Activated naive CD8-positive, alpha-beta T cell treated with anti-CD3 and anti-CD28 coated beads, Interleukin-2, amount 50 U/mL, for 24 hours (primary cell): ENCODE data around the gene KRTAP5-7.
"Not testable (repeated sequence)": the region's sequence is repeated elsewhere in the genome, so short reads cannot be mapped to it uniquely, and the experiment has no call there.

Experiments used
- ATAC-seq: fragments of 150-1000 bp; cut with Tn5 transposase; one replicate; pipeline ENCODE4 v1.10.0; 2021
- DNase-seq: peaks from one replicate; pipeline ENCODE4 v3.0.0; 2021
- H3K27ac Mint-ChIP-seq: one replicate; pipeline ENCODE4 v1.8.0; 2021; ENCODE audit warnings: mild to moderate bottlenecking, mixed read lengths
- H3K27me3 Mint-ChIP-seq: one replicate; pipeline ENCODE4 v1.8.0; 2021; ENCODE audit warnings: mixed read lengths
- H3K36me3 Mint-ChIP-seq: one replicate; pipeline ENCODE4 v1.8.0; 2021; ENCODE audit warnings: low read depth, mixed read lengths
- H3K4me1 Mint-ChIP-seq: one replicate; pipeline ENCODE4 v1.8.0; 2021; ENCODE audit warnings: mixed read lengths
- H3K4me3 Mint-ChIP-seq: one replicate; pipeline ENCODE4 v1.8.0; 2021; ENCODE audit warnings: mild to moderate bottlenecking, moderate library complexity, mixed read lengths
- H3K9me3 Mint-ChIP-seq: one replicate; pipeline ENCODE4 v1.8.0; 2021; ENCODE audit warnings: mixed read lengths

KRTAP5-7 gene

DNA sequence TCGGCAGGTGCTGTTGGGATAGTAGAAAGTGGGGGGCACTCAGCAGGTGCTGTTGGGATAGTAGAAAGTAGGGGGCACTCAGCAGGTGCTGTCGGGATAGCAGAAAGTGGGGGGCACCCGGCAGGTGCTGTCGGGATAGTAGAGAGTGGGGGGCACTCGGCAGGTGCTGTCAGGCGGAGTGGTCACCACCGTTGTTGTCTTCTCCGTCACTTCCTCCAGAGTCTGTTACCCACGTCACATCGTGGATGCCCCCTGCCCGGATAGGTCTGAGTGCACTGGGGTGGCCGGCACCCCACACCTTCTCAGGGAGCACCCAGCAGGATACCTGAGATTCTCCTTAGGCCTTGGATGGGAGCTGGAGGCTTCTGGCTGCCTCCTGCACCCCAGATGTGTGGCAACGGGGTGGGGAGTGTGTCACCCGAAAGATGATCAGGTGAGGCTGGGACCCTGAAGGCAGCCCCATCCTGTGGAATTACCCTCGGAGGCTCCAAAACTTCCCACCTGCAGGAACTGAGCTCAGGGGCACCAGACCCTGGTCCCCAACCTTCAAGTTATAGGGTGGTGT lies 24.1 kb upstream of the KRTAP5-7 start:
- no peak for DNase-seq
- no peak for ATAC-seq
- H3K36me3 Mint-ChIP-seq, result peaks cover 65% of the 10 kb centered on the region
- peaks cover 2% of the 10 kb centered on the region for H3K4me1 Mint-ChIP-seq
- H3K4me3 Mint-ChIP-seq, result no peak overlapping the region
- peaks cover 13% of the 10 kb centered on the region for H3K9me3 Mint-ChIP-seq
- no peak overlapping the region for H3K27ac Mint-ChIP-seq
- H3K27me3 Mint-ChIP-seq, result no peaks in the 10 kb centered on the region

DNA sequence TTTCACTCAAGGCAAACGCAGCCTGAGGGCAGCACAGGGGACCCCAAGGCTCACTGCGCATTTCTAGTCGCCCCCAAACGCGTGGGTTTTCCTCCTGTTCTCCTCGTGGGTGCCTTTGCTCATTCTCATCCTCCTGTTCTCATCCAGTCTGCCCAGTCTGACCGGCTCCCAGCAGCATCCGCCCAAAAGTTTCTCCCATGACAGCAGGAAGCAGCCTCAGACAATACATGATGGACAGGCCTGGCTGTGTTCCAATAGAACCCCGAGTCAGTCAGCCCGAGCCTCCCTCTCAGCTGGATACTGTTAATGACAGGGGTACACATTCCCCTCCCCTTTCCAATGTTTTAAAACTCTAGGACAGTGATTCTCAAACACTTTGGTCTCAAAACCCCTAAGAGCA lies 22.5 kb upstream of the KRTAP5-7 start:
- ATAC-seq, result no peak
- no peaks in the 10 kb centered on the region for H3K4me1 Mint-ChIP-seq
- no peaks in the 10 kb centered on the region for H3K27me3 Mint-ChIP-seq
- no peak overlapping the region for H3K4me3 Mint-ChIP-seq
- H3K9me3 Mint-ChIP-seq, result peaks cover 29% of the 10 kb centered on the region
- peaks cover 63% of the 10 kb centered on the region for H3K36me3 Mint-ChIP-seq
- DNase-seq, result no peak
- H3K27ac Mint-ChIP-seq, result no peak overlapping the region

DNA sequence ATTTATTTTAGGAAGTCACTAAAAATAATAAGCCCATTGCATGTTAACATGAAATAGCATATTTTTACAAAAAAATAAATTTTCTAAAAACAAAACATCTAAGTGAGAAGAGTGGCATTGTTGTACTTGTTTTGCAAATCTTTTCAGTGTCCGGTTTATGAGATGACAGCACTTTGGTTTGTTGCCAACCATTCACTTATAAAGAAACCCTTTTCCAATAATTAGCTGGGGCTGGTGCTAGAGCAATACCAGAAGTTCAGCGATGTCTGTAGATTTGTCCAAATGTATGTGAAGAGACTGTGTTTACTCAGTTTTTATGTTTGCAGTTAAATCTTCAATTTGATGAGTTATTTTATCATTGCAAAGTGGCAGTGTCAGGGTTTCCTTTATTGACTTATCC lies 22.1 kb upstream of the KRTAP5-7 start:
- Mint-ChIP-seq H3K36me3 (peaks cover 65% of the 10 kb centered on the region), H3K27me3 (no peaks in the 10 kb centered on the region), H3K4me3 (no peak overlapping the region), H3K9me3 (peaks cover 33% of the 10 kb centered on the region), H3K4me1 (no peaks in the 10 kb centered on the region), H3K27ac (no peak overlapping the region)
- ATAC-seq (no peak), DNase-seq (no peak)

DNA sequence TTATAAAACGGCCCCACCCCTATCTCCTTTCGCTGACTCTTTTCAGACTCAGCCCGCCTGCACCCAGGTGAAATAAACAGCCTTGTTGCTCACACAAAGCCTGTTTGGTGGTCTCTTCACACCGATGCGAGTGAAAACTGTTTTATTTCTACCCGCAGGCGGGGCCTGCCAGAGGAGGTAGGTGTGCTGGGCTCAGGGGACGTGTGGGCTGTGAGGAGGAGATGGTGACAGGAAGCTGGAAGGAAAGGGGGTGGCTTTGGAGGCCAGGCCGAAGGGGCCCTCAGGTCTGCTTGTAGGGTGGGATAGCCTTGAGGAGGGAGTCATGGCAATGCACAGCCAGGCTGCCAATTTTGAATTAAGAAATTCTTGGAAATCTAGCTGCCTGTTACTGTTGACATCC lies 21.3 kb upstream of the KRTAP5-7 start:
- no peak overlapping the region for H3K4me3 Mint-ChIP-seq
- DNase-seq (no peak), ATAC-seq (no peak)
- peaks cover 57% of the 10 kb centered on the region for H3K36me3 Mint-ChIP-seq
- H3K9me3 Mint-ChIP-seq, result peaks cover 39% of the 10 kb centered on the region
- H3K4me1 Mint-ChIP-seq, result no peaks in the 10 kb centered on the region
- no peak overlapping the region for H3K27ac Mint-ChIP-seq
- H3K27me3 Mint-ChIP-seq, result no peaks in the 10 kb centered on the region

DNA sequence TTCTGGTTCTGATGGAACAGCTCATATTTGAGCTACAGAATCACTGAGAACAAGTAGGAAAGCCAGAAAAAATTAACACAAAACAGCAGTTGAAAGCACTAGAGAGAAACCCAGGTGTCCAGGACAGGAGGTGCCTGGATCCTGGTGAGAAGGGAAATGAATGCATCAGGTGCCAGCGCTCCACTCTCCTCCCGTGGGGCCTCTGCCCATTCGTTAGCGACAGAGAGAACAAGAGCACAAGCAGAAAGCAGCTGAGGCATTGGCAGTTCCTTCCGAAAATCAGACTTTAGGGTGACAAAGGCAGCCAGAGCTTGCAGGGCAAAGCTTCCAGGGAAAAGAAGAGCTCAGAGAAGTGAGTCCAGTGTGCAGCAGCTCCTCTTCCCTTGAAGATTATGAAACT lies 20.0 kb upstream of the KRTAP5-7 start:
- peaks cover 56% of the 10 kb centered on the region for H3K36me3 Mint-ChIP-seq
- no peaks in the 10 kb centered on the region for H3K27me3 Mint-ChIP-seq
- ATAC-seq (no peak), DNase-seq (no peak)
- no peak overlapping the region for H3K4me3 Mint-ChIP-seq
- H3K9me3 Mint-ChIP-seq, result peaks cover 40% of the 10 kb centered on the region
- H3K27ac Mint-ChIP-seq, result no peak overlapping the region
- H3K4me1 Mint-ChIP-seq, result no peaks in the 10 kb centered on the region

DNA sequence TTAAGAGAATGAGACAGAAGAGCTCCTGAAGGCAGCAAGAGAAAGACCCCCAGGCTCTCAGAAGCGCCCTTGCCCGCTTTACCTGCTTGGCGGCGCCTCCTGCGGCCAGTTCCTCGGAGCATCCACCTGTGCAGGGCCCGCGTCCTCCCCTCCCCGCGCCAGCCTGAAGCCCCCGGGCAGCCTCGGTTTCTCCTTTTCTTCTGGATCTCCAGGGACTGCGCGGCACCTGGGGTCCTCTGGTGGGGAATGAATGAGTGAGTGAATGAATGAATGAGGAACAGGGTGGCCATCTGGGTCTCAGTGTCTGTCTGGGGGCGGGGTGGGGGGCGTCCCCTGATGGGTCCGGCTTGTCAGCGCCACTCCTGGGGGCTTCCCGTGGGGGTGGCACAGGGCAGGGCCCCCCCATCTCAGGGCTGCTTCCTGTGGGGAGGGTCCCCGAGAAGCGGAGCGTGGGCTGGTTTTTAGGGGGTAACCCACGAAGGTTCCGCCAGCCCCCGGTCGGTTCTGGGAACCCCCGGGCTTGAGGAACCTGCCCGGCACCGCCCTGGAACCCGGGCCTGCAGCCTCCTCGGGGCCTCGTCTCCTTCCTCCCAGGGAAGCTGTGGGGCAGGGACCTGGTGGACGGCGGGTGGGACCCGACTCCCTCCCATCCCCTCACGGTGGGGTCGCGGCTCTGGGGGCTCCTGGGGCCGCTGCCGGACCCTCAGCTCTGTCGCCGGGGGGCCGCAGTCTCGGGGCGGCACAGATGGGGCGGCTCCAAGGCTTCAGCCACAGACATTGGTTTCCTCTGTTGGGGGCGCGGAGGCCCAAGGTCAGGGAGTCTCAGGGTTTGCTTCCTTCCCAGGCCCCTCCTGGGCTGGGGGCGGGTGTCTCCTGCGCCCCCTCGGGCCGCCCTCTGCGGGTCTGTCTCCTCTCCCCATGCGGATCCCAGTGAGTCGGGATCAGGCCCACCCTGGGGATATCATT lies 8.3 kb upstream of the KRTAP5-7 start:
- Mint-ChIP-seq H3K4me1 (no peaks in the 10 kb centered on the region), H3K27me3 (no peaks in the 10 kb centered on the region), H3K4me3 (no peak overlapping the region), H3K27ac (no peak overlapping the region), H3K9me3 (no peaks in the 10 kb centered on the region), H3K36me3 (no peaks in the 10 kb centered on the region)
- DNase-seq, result no peak
- no peak for ATAC-seq

DNA sequence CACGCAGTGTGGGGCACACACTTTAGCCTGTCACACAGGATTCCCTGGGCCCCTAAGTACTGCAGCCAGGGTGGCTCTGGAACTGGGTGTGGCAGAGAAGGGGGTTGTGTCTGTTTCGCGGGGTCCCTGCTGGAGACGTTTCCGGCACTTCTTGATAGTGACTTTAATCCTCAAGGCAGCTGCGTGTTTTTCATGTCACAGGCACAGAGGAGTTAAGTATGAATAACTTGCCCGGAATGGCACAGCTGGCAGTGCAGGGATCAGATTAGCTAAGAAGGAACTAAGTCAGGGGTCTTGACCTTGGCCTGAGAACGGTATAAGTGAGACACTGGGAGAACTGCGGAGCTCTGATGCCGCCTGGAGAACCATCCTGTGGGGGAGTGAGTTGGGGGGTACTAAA lies 7.5 kb upstream of the KRTAP5-7 start:
- no peak overlapping the region for H3K27ac Mint-ChIP-seq
- ATAC-seq (no peak), DNase-seq (no peak)
- no peaks in the 10 kb centered on the region for H3K27me3 Mint-ChIP-seq
- H3K4me3 Mint-ChIP-seq, result no peak overlapping the region
- H3K9me3 Mint-ChIP-seq, result no peaks in the 10 kb centered on the region
- H3K36me3 Mint-ChIP-seq, result no peaks in the 10 kb centered on the region
- no peaks in the 10 kb centered on the region for H3K4me1 Mint-ChIP-seq

DNA sequence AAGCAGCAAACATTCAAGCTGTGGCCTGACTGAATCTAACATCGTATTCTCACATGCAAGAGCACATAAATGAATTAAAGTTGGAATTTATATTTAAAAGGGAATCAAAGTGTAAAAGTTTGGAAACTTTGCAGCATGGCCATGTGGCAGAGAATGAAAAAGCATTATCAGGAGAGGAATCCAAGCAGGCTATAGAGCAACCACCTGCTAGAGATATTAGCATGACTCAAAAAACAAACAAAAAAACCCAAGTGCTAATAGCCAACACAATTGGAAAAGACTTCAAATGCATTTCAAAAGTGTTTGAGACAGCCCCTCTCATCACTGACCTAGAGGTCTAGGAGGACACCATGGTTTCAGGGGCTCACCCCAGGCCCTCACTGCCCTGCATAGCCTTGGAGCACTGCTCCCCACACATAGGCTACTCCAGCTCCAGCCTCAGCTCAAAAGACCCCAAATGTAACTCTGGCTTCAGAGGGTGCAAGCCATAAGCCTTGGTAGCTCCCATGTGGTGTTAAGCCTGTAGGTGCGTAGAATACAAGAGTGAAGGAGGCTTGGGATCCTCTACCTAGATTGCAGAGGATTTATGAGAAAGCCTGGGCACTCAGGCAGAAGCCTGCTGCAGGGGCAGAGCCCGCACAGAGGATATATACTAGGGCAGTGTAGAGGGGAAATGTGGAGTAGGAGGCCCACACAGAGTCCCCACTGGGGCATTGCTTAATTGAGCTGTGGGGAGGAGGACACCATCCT lies 1.7 kb upstream of the KRTAP5-7 start:
- DNase-seq (no peak), ATAC-seq (no peak)
- Mint-ChIP-seq H3K36me3 (no peaks in the 10 kb centered on the region), H3K27me3 (peaks cover 10% of the 10 kb centered on the region), H3K9me3 (no peaks in the 10 kb centered on the region), H3K4me1 (no peaks in the 10 kb centered on the region), H3K4me3 (no peak overlapping the region), H3K27ac (no peak overlapping the region)

DNA sequence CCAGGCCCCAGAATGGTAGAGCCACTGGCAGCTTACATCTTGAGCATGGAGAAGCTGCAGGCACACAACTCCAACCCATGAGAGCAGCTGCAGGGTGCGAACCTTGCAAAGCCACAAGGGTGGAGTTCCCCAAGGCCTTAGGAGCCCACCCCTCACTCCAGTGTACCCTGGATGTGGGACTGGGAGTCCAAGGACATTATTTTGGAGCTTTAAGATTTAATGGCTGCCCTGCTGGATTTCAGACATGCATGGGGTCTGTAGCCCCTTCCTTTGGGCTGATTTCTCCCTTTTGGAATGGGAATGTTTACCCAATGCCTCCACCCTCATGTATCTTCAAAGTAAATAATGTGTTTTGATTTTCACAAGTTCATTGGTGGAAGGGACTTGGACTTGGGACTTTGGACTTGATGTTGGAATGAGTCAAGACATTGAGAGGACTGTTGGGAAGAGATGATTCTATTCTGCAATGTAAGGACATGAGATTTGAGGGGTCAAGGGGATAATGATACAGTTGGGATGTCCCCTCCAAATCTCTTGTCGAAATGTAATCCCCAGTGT lies 1.1 kb upstream of the KRTAP5-7 start:
- Mint-ChIP-seq H3K36me3 (no peaks in the 10 kb centered on the region), H3K4me3 (no peak overlapping the region), H3K4me1 (no peaks in the 10 kb centered on the region), H3K27ac (no peak overlapping the region), H3K9me3 (no peaks in the 10 kb centered on the region), H3K27me3 (peaks cover 10% of the 10 kb centered on the region)
- DNase-seq, result no peak
- no peak for ATAC-seq

DNA sequence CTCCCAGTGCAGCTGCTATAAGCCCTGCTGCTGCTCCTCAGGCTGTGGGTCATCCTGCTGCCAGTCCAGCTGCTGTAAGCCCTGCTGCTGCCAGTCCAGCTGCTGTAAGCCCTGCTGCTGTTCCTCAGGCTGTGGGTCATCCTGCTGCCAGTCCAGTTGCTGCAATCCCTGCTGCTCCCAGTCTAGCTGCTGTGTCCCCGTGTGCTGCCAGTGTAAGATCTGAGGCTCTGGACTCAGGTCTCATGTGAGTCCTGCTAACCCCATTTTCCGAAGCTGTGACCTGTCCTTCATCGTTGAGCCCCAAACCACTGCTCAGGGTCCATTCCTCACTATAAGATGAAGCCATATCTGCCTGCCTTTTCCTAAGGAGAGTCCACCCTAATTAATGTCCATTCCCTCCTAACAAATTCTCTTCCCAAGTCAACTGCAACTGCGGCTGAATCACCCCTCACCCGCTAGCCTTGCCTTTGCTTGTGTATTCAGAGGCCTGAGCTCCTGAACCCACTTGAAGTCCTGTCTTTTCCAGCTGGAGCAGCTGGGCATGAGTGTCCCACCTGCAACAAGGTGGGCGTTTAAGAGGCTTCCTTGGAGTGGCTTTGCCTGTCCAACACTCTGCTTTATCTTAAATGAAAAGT lies 626 bp downstream of the KRTAP5-7 start:
- Mint-ChIP-seq H3K27me3 (peaks cover 10% of the 10 kb centered on the region), H3K4me1 (no peaks in the 10 kb centered on the region), H3K9me3 (no peaks in the 10 kb centered on the region), H3K27ac (no peak overlapping the region), H3K4me3 (no peak overlapping the region), H3K36me3 (no peaks in the 10 kb centered on the region)
- ATAC-seq (no peak), DNase-seq (no peak)

DNA sequence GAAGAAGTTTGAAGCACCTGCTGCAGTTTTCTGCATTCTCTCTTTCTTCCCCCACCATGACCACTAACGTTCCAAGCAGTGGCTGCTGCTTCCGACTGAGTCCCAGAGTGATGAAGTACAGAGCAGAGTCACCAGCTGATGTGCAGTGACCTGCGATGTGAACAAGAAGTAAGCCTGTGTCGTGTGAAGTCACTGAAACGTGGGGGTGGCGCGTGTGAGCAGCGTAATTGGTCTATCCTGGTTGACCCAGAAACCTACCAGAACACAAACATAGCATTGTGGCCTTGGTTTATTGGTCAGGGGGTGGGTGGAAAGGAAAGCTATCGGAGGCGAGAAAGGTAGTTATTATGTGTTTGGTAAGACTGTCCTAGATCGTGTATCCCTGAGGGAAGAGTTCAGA lies 3.5 kb downstream of the KRTAP5-7 start:
- H3K9me3 Mint-ChIP-seq, result no peaks in the 10 kb centered on the region
- no peaks in the 10 kb centered on the region for H3K36me3 Mint-ChIP-seq
- H3K4me3 Mint-ChIP-seq, result no peak overlapping the region
- H3K27me3 Mint-ChIP-seq, result peaks cover 10% of the 10 kb centered on the region
- no peaks in the 10 kb centered on the region for H3K4me1 Mint-ChIP-seq
- ATAC-seq (no peak), DNase-seq (no peak)
- H3K27ac Mint-ChIP-seq, result no peak overlapping the region

DNA sequence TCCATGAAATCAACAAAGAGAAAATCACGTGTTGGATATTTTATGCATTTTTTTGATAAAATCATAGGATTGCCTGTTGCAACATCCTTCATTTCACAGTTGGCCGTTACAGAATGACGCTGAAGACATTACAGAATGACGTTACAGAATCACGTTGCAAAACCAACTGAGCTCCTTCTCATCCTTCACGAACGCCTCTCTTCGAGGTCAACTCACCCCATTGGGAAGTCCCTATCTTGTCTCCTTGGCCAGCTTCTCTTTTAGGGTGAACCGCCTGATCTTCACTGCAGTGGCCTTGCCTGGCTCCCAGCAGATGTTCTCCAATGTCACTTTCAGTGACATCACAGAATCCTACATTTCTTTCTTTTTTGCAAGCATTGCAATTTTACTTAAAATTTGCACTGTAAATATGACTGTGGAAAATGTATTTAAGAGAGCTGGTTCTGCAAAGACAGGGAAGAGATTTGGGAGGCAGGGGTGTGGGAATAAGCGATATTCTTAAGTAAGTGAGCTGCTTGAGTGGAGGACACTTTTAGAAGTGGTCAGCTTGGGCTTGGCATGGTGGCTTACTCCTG lies 5.1 kb downstream of the KRTAP5-7 start:
- no peak for ATAC-seq

DNA sequence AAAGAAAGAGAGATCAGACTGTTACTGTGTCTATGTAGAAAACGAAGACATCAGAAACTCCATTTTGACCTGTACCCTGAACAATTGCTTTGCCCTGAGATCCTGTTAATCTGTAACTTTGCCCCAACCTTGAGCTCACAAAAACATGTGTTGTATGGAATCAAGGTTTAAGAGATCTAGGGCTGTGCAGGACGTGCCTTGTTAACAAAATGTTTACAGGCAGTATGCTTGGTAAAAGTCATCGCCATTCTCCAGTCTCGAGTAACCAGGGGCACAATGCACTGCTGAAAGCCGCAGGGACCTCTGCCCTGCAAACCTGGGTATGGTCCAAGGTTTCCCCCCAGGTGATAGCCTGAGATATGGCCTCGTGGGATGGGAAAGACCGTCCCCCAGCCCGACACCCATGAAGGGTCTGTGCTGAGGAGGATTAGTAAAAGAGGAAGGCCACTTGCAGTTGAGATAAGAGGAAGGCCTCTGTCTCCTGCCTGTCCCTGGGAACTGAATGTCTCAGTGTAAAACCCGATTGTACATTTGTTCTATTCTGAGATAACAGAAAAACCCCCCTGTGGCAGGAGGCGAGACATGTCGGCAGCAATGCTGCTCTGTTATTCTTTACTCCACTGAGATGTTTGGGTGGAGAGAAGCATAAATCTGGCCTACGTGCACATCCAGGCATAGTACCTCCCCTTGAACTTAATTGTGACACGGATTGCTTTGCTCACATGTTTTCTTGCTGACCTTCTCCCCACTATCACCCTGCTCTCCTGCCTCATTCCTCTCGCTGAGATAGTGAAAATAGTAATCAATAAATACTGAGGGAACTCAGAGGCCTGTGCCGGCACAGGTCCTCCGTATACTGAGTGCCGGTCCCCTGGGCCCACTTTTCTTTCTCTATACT lies 7.9 kb downstream of the KRTAP5-7 start:
- not testable (repeated sequence) for ATAC-seq, H3K9me3 Mint-ChIP-seq, H3K4me1 Mint-ChIP-seq, DNase-seq, H3K27ac Mint-ChIP-seq, H3K4me3 Mint-ChIP-seq, H3K27me3 Mint-ChIP-seq, H3K36me3 Mint-ChIP-seq

More for the DNA sequence above, 5.1 kb downstream of the KRTAP5-7 start:
- no peak for DNase-seq
- H3K27me3 Mint-ChIP-seq, result peaks cover 10% of the 10 kb centered on the region
- no peaks in the 10 kb centered on the region for H3K36me3 Mint-ChIP-seq
- H3K4me3 Mint-ChIP-seq, result no peak overlapping the region
- no peak overlapping the region for H3K27ac Mint-ChIP-seq
- H3K9me3 Mint-ChIP-seq, result no peaks in the 10 kb centered on the region
- H3K4me1 Mint-ChIP-seq, result no peaks in the 10 kb centered on the region
